HS-27A (cell line): ENCODE measurements around the gene PDE1A.
"Not testable (repeated sequence)": the region's sequence is repeated elsewhere in the genome, so short reads cannot be mapped to it uniquely, and the experiment has no call there.

Experiments used
- DNase-seq: peaks from one replicate; pipeline ENCODE4 v3.0.0-alpha.2; 2012; ENCODE audit warnings: low read depth, missing footprints

PDE1A gene

GRCh38 chr2:182358601-182359000, 68.2 kb downstream of the PDE1A start:
- DNase-seq, result no peak

- DNase-seq, result no peak
These were observed 71.0 kb downstream of the PDE1A start for GRCh38 chr2:182355815-182356214.

GRCh38 chr2:182351427-182351826, 75.4 kb downstream of the PDE1A start:
- no peak for DNase-seq

GRCh38 chr2:182349268-182349667, 77.6 kb downstream of the PDE1A start:
- DNase-seq, result no peak

- no peak for DNase-seq
These were observed 81.5 kb downstream of the PDE1A start for GRCh38 chr2:182345384-182345783.

GRCh38 chr2:182330451-182331305, 96.2 kb downstream of the PDE1A start:
- no peak for DNase-seq

GRCh38 chr2:182324665-182325064, 102.2 kb downstream of the PDE1A start:
- DNase-seq, result no peak

- DNase-seq, result no peak
These were observed 105.7 kb downstream of the PDE1A start for GRCh38 chr2:182321096-182321495.

GRCh38 chr2:182319556-182320505, 107.0 kb downstream of the PDE1A start:
- DNase-seq, result no peak

GRCh38 chr2:182318466-182319220, 108.2 kb downstream of the PDE1A start:
- DNase-seq, result no peak

- no peak for DNase-seq
These were observed 109.9 kb downstream of the PDE1A start for GRCh38 chr2:182316950-182317349.

GRCh38 chr2:182302972-182303371, 123.9 kb downstream of the PDE1A start:
- DNase-seq, result no peak

GRCh38 chr2:182302174-182302573, 124.7 kb downstream of the PDE1A start:
- DNase-seq, result peak; percentile 47

- DNase-seq, result no peak
These were observed 125.7 kb downstream of the PDE1A start for GRCh38 chr2:182301093-182301492.

GRCh38 chr2:182300608-182301007, 126.2 kb downstream of the PDE1A start:
- DNase-seq, result no peak

- no peak for DNase-seq
These were observed 127.2 kb downstream of the PDE1A start for GRCh38 chr2:182299632-182300031.

GRCh38 chr2:182298456-182298855, 128.4 kb downstream of the PDE1A start:
- no peak for DNase-seq

GRCh38 chr2:182291296-182291695, 135.5 kb downstream of the PDE1A start:
- no peak for DNase-seq

GRCh38 chr2:182283512-182283911, 143.3 kb downstream of the PDE1A start:
- DNase-seq, result no peak

- no peak for DNase-seq
These were observed 145.6 kb downstream of the PDE1A start for GRCh38 chr2:182281276-182281675.

- no peak for DNase-seq
These were observed 146.7 kb downstream of the PDE1A start for GRCh38 chr2:182280118-182280517.

GRCh38 chr2:182276662-182277061, 150.2 kb downstream of the PDE1A start:
- DNase-seq, result not testable (repeated sequence)
